T follicular helper cell (primary cell): ENCODE measurements around the gene CRB3.

Experiments used
- DNase-seq: peaks from one replicate; pipeline ENCODE4 v3.0.0-alpha.2; 2020; ENCODE audit warnings: low read depth

Gene CRB3

DNA sequence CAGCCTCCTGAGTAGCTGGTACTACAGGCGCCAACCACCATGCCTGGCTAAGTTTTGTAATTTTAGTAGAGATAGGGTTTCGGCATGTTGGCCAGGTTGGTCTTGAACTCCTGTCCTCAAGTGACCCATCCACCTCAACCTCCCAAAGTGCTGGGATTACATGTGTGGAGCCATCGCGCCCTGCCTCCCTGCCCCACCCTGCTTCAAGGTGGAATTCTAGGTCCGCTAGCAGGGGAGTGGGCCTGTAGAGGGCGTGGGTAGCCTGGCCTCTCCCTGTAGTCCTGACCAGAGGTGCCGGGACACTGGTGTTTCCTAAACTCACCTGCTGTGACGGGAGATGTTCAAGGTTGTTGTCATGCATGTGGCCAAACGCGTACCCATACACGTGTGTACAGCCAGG lies 30.9 kb upstream of the CRB3 start:
- no peak for DNase-seq

DNA sequence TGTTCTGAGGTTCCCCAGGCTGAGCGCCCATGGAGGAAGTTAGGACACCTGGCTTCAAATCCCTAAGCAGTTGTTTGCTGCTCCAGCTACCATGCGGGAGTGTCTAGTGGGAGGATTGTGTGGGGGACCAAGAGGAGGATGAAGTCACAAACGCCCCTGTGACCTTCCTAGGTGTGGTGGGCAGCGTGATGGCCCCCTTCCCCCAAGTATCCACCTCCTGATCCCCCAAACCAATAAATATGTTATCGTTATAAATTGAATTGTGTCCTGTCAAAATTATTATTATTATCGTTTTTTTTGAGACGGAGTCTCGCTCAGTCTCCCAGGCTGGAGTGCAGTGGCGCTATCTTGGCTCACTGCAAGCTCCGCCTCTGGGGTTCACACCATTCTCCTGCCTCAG lies 30.4 kb upstream of the CRB3 start, which contains the start of gene SLC25A41:
TSS of gene SLC25A41 (minus strand) at position 101 of the 400 bp plus-strand sequence. CDS start at position 31, 70 bp downstream.
- DNase-seq, result no peak

DNA sequence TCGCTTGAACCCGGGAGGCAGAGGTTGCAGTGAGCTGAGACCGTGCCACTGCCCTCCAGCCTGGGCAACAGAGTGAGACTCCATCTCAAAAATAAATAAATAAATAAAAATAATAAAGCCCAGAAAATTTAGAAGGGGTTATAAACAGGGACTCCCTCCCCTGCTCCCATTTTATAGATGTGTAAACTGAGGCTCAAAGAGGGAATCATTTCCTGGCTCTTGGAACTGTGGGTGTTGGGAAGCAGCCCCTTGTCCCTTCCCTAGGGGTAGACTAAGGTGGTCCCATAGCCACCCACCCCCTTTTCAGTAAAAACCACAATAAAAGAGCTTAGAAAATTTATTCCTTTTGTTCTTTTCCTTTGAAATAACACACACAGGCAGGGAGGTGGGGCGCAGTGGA lies 24.3 kb upstream of the CRB3 start:
- no peak for DNase-seq

DNA sequence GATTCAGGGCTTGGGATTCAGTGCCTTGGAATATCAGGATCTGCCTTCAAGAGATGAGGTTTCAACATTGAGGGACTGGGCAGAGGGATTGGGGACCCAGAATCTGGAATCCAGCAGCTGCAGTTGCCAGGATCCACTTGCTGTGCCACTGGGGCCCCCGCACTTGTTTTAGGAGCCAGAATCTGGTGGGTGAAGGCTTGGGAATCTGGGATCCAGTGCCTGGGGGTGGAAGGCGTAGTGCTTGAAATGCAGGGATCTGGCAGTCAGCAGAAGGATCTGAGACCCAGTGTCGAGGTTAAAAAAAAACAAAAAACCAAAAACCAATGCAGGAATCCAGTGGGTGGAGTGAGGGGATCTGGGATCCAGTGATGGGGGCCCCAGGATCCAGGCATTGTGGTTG lies 23.2 kb upstream of the CRB3 start:
- no peak for DNase-seq

DNA sequence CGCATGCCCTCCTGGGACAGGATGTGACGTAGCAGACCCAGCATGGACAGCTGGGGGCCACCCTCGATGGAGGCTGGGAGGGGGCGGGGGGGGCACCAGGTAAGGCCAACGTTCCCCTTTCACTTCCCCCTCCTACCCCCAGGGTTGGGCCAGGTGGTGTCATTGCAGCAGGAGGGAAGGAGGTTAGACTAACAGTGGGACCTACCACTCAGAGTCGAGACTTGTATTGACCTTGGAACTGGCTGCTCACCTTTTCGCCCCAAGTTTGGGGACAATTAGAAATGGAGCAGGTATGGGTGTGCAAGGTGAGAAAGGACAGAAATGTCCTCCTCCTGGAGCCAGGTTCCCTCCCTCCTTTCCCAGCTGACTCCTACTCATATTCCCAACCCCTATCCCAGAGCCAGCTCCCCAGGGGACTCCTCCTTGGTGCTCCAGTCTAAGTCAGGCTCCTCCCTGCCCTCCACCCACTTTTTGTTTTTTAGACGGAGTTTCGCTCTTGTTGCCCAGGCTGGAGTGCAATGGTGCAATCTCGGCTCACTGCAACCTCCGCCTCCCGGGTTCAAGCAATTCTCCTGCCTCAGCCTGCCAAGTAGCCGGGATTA lies 21.9 kb upstream of the CRB3 start:
- DNase-seq, result no peak

DNA sequence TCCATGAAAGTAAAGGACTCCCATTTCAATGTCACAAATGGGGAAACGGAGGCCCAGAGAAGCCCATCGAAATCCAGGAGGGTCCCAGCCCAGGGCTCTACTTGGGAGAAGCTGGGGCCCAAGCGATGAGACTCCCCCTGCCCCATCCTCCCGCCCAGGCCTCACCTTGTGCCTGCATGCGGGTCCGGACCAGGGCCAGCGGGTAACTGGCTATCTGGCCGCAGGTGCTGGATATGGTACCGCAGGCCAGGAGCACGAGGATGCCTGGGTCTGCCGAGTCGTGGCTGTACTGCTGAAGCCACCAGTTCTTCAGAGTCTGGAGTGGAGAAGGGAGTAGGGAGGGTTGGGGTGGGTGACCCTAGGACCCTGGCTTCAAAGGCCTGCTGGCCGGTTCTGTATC lies 20.1 kb upstream of the CRB3 start:
- DNase-seq, result no peak

DNA sequence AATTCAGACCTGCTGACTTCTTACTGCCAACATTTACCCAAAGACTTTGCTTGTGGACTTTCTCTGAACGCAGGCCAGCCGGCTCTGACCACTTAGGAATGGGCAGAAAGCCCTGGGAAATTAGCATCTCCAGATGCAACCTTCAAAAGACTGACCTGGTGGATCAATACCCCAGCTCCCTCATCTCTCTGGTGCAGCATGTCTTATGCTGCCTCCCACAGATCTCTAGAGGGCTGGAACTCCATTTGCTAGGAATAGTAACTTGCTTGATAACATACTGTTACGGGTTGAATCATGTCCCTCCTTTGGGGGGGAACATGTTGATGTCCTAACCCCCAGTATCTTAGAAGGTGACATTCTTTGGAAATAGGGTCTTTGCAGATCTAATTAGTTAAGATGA lies 17.6 kb upstream of the CRB3 start:
- DNase-seq, result no peak

DNA sequence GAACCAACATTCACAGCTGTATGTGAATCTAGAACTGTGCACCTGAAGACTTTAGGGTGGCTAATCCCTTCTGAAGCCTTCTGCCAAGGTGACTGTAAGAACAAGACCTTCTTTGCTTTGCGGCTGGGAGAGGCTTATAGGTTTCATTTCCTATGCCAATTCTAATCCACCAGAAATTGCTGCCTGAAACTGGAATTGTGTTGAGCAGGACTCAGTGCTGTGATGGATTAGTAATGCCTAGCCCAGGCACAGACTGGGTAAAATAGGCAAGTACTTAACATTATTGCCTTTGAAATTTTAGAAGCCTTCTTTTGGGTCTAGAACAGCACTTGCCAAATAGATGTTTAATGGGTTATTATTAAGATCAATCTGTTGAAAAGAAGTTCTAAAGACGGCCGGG lies 16.0 kb upstream of the CRB3 start:
- no peak for DNase-seq

DNA sequence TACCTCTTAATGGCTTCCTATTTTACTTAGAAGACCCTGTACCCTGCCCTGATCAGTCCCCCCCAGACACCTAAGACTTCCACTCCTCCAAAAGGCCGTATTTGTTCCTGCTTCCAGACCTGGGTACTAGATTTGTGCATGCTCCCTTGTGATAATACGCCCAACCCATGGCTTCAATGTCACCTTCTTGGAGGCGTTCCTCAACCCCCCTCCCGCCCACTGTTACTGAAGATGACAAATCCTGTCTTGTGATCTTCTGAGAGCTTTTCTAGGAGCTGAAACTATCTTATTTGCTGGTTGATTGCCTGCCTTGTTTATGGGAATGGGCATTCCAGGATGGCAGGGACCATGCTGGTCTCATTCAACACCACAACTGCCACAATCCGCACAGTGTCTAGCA lies 13.9 kb upstream of the CRB3 start:
- no peak for DNase-seq

DNA sequence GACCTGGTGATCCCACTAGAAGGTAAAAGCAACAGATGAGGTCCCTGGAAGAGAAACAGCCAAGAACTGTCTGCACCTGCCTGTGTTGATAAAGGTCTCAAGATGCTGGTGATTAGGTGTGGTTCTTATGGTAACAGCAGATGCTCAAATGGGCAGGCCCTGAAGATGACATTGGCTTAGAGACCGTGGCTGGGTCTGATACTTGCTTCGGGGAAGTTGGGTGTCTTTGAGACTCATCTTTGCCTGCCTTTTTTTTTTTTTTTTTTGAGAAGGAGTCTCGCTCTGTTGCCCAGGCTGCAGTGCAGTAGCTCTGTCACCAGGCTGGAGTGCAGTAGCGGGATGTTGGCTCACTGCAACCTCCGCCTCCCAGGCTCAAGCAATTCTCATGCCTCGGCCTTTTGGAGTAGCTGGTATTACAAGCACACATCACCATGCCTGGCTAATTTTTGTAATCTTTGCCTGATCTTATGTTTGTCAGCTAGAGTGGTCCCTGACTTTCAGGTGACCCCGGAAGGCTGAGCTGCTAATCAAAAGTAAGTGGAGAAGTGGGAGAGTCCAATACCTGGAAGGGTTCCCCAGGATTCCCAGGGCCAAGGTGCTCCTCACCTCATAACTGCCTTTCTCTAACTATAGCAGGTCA lies 12.4 kb upstream of the CRB3 start:
- no peak for DNase-seq

DNA sequence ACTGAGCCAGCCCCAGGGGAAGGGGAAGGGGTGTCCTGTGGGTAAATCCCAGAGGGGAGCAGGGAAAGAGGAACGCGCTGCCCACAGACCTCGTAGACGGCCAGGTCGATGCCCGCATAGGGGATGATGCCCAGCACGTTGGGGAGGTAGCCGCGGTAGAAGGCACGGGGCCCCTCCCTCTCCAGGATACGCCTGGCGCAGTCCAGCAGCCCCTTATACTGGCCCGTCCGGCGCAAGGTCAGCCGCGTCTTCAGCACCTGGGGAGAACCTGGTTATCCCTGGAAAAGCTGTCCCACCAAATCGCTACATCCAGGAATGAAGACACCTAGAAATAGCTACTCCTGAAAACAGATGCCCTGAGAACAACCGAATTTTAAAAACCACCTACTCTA lies 11.9 kb upstream of the CRB3 start:
- no peak for DNase-seq

DNA sequence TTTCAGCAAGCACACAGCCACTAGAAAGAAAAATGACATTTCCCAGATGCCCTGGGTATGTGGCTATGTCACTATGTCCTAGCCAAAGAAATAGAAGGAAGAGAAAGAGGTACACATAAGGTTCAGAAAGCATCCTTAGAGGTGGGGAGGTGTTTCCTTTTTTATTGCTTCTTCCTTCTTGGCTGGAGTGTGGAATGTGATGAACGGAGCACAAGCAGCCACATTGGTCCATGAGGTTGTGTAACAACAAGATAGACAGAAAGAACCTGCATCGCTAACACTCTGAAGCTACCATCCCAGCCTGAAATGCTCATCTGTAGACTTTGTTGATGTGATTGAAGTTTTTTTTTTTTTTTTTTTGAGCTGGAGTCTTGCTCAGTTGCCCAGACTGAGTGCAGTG lies 11.2 kb upstream of the CRB3 start:
- DNase-seq, result no peak

DNA sequence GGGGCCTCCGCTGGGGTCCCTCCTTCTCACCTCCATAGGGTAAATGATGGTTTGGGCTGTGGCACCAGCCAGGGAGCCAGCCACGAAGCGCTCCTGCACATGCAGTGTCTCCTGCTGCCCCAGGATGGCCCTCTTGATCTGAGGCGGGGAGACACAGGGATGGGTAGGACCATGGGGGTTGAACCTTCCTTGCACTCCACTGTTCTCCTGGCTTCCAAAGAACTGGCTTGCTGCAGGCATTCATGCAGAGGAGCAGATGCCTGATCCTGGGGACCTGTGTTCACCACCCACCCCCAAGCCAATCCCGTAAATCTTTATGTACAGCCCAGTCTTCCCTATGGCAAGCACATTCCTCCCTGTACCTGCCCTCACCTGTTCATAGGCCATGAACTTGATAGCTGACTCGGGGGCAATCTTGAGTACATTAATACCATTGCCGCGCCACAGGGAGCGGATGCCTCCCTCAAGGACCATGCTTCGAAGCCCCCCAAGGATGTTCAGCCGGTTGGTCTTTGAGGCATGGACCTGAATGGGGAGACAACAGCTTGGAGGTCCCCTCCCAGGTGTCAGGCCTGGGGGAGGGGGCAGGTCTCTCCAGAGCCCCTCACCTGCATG lies 10.0 kb upstream of the CRB3 start:
- no peak for DNase-seq

DNA sequence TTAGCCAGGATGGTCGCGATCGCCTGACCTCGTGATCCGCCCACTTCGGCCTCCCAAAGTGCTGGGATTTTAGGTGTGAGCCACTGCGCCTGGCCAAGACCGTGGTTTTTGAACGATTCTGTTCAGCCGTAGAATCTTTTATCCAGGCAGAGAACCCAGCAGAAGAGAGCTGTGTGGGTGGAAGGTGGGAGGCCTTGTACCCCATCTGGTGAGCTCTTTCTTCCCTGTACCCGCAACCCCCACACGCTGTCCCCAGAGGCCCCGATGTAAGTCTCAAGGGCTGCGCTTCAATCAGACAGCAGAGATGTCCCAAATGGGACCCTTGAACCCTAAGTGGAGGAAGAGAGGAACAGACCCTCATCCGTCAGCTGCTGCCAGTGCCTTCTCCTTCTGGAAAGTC lies 8.1 kb upstream of the CRB3 start:
- DNase-seq, result no peak

DNA sequence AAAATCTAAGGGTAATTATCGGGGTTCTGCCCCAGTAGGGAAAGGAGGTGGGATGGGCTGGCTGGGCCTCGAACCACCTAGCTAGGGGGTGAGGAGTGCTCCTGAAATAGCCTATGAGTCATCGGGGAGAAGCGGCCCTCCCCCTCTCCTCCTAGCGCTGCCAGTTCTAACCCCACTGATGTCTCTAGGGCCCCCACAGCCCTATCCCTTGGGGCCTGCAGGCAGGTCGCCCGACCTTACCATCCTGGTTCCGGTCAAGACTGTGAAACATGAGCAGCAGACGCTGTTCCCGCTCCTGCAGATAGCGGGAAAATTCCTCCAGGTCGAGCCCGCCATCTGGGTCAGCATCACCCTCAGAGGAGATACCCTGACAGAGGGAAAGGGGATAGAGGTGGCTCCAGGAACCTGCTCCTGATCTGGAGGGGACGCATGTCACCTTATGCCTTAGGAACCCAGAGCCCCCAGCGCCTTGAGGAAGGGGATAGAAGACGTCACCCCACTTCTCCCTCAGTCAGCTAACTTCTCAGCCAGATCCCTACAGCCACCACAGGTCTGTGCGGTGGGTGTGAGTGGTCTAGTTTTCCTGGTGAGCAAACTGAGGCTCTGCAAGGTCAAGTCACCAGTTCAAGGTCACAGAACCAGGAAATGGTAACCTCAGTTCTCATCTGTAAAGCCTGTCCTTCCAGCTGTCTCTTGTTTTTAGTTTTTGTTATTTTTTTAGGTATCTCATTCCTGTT lies 5.9 kb upstream of the CRB3 start:
- no peak for DNase-seq

DNA sequence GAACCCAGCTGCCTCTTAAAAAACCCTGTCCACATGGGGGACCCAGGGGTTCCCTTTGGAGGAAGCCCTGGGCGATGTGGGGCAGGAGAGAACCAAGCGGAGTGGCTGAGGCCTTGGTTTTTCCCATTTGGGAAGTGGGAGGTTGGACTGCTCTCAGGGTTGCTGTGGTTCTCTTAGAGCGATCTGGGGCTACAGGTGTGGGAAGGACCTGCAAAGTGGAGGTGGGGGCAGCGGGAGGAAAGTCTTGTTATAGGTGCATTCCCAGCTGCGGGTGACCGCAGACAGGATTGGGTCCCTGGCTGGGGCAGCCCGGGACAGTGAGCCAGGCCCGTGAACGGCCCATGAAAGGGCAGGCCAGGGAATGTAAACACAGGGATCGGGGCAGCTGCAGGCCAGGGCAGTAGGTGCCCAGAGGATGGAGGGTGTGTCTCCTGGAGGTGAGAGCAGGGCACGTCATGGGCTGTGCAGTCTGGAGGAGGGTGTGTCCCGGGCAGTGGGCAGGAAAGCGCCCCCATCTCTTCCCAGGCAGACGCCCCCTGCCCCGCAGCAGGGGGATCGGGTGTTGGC lies 5.3 kb upstream of the CRB3 start:
- DNase-seq, result no peak

DNA sequence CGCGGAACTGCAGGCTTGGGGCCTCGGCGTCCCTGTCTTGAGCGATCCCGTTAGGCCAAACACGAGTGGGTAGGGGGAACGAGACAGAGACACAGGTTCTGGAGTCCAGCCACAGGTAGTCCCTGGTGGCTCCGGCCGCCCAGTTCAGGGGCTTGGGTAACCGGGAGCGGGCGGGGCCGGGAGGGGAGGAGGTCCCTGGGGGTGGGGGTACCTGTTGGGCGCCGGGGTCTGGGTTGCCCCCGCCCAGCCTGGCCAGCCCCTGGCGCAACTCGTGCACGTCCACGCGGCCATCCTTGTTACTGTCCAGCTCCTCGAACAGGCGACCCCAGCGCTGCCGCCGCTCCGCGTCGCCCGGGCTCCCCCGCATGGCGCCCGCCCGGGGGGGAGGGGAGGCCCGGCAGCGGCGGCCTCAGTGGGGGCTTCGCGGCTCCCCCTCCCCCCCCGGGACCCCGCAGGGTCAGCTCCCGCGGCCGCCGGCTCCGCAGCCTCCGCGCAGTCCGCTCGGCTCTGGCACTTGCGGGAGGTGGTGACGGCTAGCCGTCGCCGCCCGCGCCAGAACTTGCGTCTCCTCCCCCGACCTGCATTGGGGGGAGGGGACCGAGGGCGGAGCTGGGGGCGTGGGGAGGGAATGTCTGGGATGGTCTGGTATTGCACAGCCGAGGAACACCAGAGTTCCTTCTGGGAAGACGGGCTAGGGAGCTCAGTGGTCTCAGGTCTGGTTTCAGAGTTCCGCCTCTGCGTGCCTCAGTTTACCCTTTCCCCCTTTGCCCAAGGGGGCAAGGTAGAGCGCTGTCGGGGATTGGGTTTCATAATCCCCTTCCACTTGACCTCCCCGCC lies 4.6 kb upstream of the CRB3 start, which contains the start of gene SLC25A23:
TSS of gene SLC25A23 (minus strand) at position 531 of the 837 bp plus-strand sequence. CDS start at position 367, 164 bp downstream.
- peak; percentile 44 for DNase-seq

DNA sequence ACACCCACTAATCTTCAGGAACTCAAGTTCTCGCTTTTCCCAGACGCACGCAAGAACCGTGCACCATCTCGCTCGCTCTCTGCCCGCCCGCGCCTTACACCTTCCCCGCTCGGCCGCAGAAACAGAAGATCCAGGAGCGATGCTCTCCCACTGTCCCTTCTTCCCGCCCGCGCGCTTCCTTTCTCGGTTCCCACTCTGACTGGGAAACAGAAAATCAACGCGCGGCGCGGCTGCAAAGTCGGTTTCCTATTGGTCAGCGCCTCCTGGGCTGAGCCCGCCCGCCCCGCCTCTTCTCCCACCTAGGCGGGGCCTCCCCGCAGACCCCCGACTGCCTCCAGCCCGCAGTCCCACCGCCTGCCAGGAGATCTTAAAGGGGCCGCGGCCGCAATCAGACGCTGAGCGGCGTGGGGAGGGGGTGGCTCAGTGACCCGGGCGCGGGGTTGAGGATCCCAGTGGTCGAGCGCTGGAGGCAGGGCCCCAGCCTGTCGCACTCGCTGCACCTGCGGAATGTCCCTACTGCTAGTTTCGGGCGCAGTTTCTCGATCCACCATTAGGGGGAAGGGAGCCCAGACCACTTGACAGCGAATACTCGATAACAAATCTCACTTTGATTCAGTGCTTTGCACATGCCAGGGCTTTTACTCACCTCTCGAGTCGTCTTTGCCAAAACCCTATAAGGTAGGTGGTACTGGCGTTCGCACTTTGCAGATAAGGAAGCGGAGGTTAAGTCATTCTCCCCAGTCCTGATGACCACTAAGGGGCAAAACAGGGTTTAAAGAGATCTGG lies 3.8 kb upstream of the CRB3 start:
- DNase-seq, result peak; percentile 95

DNA sequence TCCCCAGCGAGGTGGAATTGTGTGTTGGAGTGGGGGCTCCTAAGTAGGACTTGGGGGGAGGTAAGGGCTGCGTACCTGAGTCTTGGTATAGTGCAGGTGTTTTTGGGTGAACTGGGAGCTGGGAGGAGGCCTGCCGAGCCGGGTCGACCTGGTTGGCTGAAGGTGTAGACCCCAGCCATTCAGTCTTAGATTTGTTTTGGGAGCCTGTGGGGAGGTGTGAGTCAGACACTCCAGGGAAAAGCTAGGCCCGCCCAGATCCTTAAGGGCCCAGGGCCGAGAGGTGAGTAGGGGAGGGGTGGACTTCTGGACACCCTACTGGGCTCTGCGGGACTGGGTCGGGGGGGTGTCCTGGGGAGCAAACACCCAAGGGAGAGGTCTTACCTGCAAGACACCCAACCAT lies 935 bp downstream of the CRB3 start:
- DNase-seq, result no peak

DNA sequence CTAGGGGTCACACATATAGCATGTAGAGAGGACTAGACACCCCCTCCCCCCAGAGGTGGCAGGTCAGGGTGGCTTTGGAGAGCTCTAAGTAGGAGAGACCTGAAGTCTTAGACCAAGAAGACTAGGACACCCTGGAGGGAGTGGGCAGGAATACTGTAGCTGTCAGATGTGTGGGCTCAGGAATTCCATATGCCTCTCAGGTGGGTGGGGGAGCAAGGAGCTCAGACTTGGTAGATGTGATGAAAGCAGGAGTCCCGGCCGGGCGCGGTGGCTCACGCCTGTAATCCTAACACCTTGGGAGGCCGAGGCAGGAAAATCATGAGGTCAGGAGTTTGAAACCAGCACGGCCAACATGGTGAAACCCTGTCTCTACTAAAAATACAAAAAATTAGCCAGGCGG lies 1.6 kb downstream of the CRB3 start:
- DNase-seq, result no peak
